HepG2 (cell line): ENCODE data around the gene NOXA1. TPM values are rescaled to one million over a fixed set of nuclear protein-coding genes. Genes with fewer than 3 reads are reported as not detected.

Experiments used
- AFF4 ChIP-seq: sonication (generic); formaldehyde crosslinking; IDR thresholded peaks from 2 replicates; pipeline ENCODE4 v1.4.0; 2020; ENCODE audit warnings: missing genetic modification reagents
- ATAD3A ChIP-seq: sonication (generic); formaldehyde crosslinking; IDR thresholded peaks from 2 replicates; pipeline ENCODE4 v1.4.0; 2020; ENCODE audit warnings: missing genetic modification reagents
- ATF3 ChIP-seq: sonication (generic); formaldehyde crosslinking; IDR thresholded peaks from 2 replicates; pipeline ENCODE4 v1.4.0; 2020; ENCODE audit warnings: missing genetic modification reagents
- ATRX ChIP-seq: sonication (generic); formaldehyde crosslinking; IDR thresholded peaks from 2 replicates; pipeline ENCODE4 v1.4.0; 2020; ENCODE audit warnings: missing genetic modification reagents, borderline replicate concordance
- CCDC6 ChIP-seq: sonication (generic); formaldehyde crosslinking; IDR thresholded peaks from 2 replicates; pipeline ENCODE4 v1.8.1; 2022; ENCODE audit warnings: mild to moderate bottlenecking, missing genetic modification reagents, moderate library complexity
- DMAP1 ChIP-seq: IDR thresholded peaks from 2 replicates; pipeline ENCODE4 v1.6.1; 2016
- EED ChIP-seq: sonication (generic); formaldehyde crosslinking; IDR thresholded peaks from 2 replicates; pipeline ENCODE4 v1.5.0; 2020; ENCODE audit warnings: mild to moderate bottlenecking, missing genetic modification reagents
- ETV5 ChIP-seq: IDR thresholded peaks from 2 replicates; pipeline ENCODE4 v1.6.1; 2018; ENCODE audit warnings: missing biosample characterization, missing genetic modification reagents, inconsistent platforms, borderline replicate concordance
- GMEB2 ChIP-seq: IDR thresholded peaks from 2 replicates; pipeline ENCODE4 v1.6.1; 2016; ENCODE audit warnings: missing biosample characterization, missing genetic modification reagents, low read depth
- MTA3 ChIP-seq: sonication (generic); formaldehyde crosslinking; IDR thresholded peaks from 2 replicates; pipeline ENCODE4 v1.4.0; 2020; ENCODE audit warnings: missing genetic modification reagents
- NR2F2 ChIP-seq: IDR thresholded peaks from 2 replicates; pipeline ENCODE4 v1.6.1; 2012; ENCODE audit warnings: low read depth, inconsistent platforms, borderline replicate concordance
- RBFOX2 ChIP-seq: fragments of 200-400 bp; formaldehyde crosslinking; IDR thresholded peaks from 2 replicates; pipeline ENCODE4 v1.6.1; 2017; ENCODE audit warnings: low read depth, mild to moderate bottlenecking, low read length
- SIN3A ChIP-seq: IDR thresholded peaks from 2 replicates; pipeline ENCODE4 v1.6.1; 2011; ENCODE audit warnings: low read depth, mild to moderate bottlenecking, control low read depth, low read length, borderline replicate concordance
- TBX2 ChIP-seq: sonication (generic); formaldehyde crosslinking; IDR thresholded peaks from 2 replicates; pipeline ENCODE4 v1.5.0; 2020; ENCODE audit warnings: missing genetic modification reagents, mild to moderate bottlenecking, borderline replicate concordance
- TCF12 ChIP-seq, 2 experiments: fragments of 450-650 bp in 1 of 2; sonication (generic) in 1 of 2; formaldehyde crosslinking in 1 of 2; IDR thresholded peaks; 2 replicates each; pipeline versions ENCODE4 v1.6.1 to v1.8.0; 2017 to 2022; ENCODE audit warnings: antibody characterized with exemption in 1 of 2, mild to moderate bottlenecking in 1 of 2, missing genetic modification reagents in 1 of 2, moderate library complexity in 1 of 2
- XBP1 ChIP-seq: sonication (generic); formaldehyde crosslinking; IDR thresholded peaks from 2 replicates; pipeline ENCODE4 v1.5.0; 2020; ENCODE audit warnings: missing genetic modification reagents
- ZFP91 ChIP-seq: sonication (generic); formaldehyde crosslinking; IDR thresholded peaks from 2 replicates; pipeline ENCODE4 v1.9.0; 2022; ENCODE audit warnings: missing genetic modification reagents, mild to moderate bottlenecking, borderline replicate concordance
- ZNF143 ChIP-seq: sonication (generic); formaldehyde crosslinking; IDR thresholded peaks from 2 replicates; pipeline ENCODE4 v1.4.0; 2020; ENCODE audit warnings: missing genetic modification reagents
- ZNF558 ChIP-seq: sonication (generic); formaldehyde crosslinking; IDR thresholded peaks from 2 replicates; pipeline ENCODE4 v1.9.0; 2022; ENCODE audit warnings: mild to moderate bottlenecking, missing genetic modification reagents, borderline replicate concordance
- ZNF709 ChIP-seq: sonication (generic); formaldehyde crosslinking; IDR thresholded peaks from 2 replicates; pipeline ENCODE4 v1.5.0; 2020; ENCODE audit warnings: mild to moderate bottlenecking, missing genetic modification reagents
- ZNF713 ChIP-seq: sonication (generic); formaldehyde crosslinking; IDR thresholded peaks from 2 replicates; pipeline ENCODE4 v1.4.0; 2020; ENCODE audit warnings: mild to moderate bottlenecking, missing genetic modification reagents
- ZNF777 ChIP-seq: sonication (generic); formaldehyde crosslinking; IDR thresholded peaks from 2 replicates; pipeline ENCODE4 v1.4.0; 2020; ENCODE audit warnings: missing genetic modification reagents
- ZNF883 ChIP-seq: sonication (generic); formaldehyde crosslinking; IDR thresholded peaks from 2 replicates; pipeline ENCODE4 v1.5.1; 2020; ENCODE audit warnings: mild to moderate bottlenecking, missing genetic modification reagents; ENCODE audit errors: not compliant biosample characterization
- polyA plus RNA-seq, 8 experiments: library from polyadenylated mRNA; depleted of rRNA in 3 of 8; stranded (reverse) in 7 of 8; unstranded in 1 of 8; fragments of >200 nt; fragmentation: Illumina TruSeq in 4 of 8; extraction: Trizol in 4 of 8; gene quantifications; 2 replicates each; pipeline versions ENCODE4 v1.2.1 to v1.2.3, GENCODE V29; 2011 to 2016; ENCODE audit warnings: low read depth in 4 of 8, missing spikeins in 1 of 8, mixed read lengths in 1 of 8; ENCODE audit not compliant: insufficient read depth in 1 of 8
- total RNA-seq, 5 experiments: library from RNA; depleted of rRNA; stranded (reverse); fragments of >200 nt; fragmentation: Illumina TruSeq; extraction: Trizol; gene quantifications; 2 replicates each; pipeline ENCODE4 v1.2.3, GENCODE V29; 2016; ENCODE audit warnings: low read depth in 1 of 5

NOXA1 gene
- total and polyA plus RNA-seq, 2 of the 13 experiments (the other 11 are each of a cell fraction or from before 2014, with no cell fraction given), result 0.78 to 1.2 TPM

GRCh38 chr9:137452761-137453642 is 29.8 kb downstream of the NOXA1 start (continued):
- TF ChIP-seq XBP1 (CRISPR knock-in tag), result no peak
- TF ChIP-seq RBFOX2, result peak; percentile 76
- TF ChIP-seq ZNF713 (CRISPR knock-in tag), result no peak
- TF ChIP-seq ZFP91, result peak; percentile 46; the same call in 1 of the 2 replicates
- TF ChIP-seq TBX2, result 0 out of 2 replicates have a peak, but pooled peaks have one; percentile 41
- no peak for TF ChIP-seq NR2F2
- no peak for TF ChIP-seq ZNF777 (CRISPR knock-in tag)
- no peak for TF ChIP-seq DMAP1 (CRISPR knock-in tag)
- TF ChIP-seq ETV5 (CRISPR knock-in tag), result no peak
- no peak for TF ChIP-seq ZNF709 (CRISPR knock-in tag)
- TF ChIP-seq MTA3 (CRISPR knock-in tag), result no peak
- no peak for TF ChIP-seq SIN3A
- no peak for TF ChIP-seq ATAD3A (CRISPR knock-in tag)
- no peak for TF ChIP-seq ZNF143
- no peak for TF ChIP-seq ZNF883 (CRISPR knock-in tag)
- no peak for TF ChIP-seq ZNF558 (CRISPR knock-in tag)
- no peak for TF ChIP-seq GMEB2 (CRISPR knock-in tag)
- no peak for TF ChIP-seq CCDC6 (CRISPR knock-in tag)
- no peak for TF ChIP-seq TCF12 (IDR thresholded peaks at IDR 0.05)
- TF ChIP-seq TCF12 (CRISPR knock-in tag; IDR thresholded peaks at IDR 0.05), result no peak
- no peak for TF ChIP-seq AFF4 (CRISPR knock-in tag)
- TF ChIP-seq ATF3 (CRISPR knock-in tag), result no peak
- no peak for TF ChIP-seq EED (CRISPR knock-in tag)
- TF ChIP-seq ATRX (CRISPR knock-in tag), result no peak
